Gastrocnemius medialis (tissue), 4 donors: ENCODE results near the gene LRFN2. TPM values are rescaled to one million over a fixed set of nuclear protein-coding genes. Genes with fewer than 3 reads are reported as not detected.

Experiments used
- ATAC-seq, 2 donors: fragments of 150-250 bp; one replicate each; pipeline ENCODE4 v1.9.1; 2016
- DNase-seq, 2 donors: peaks; one replicate each; pipeline ENCODE4 v3.0.0-alpha.2; 2019
- H3K27ac ChIP-seq, 4 donors: fragments of 200-600 bp; sonication (generic); 1 replicate in 1 of 4; 2 replicates in 3 of 4; pipeline ENCODE4 v1.5.1; 2016 to 2018; ENCODE audit warnings: mild to moderate bottlenecking in 2 of 4, moderate library complexity in 1 of 4
- H3K27me3 ChIP-seq, 3 donors: fragments of 200-600 bp; sonication (generic) in 2 of 3; 1 replicate in 1 of 3; 2 replicates in 2 of 3; pipeline versions ENCODE4 v1.5.1 to v1.6.0; 2016 to 2019; ENCODE audit warnings: mild to moderate bottlenecking in 1 of 3, moderate library complexity in 1 of 3
- H3K36me3 ChIP-seq, 2 donors: fragments of 200-600 bp; sonication (generic) in 1 of 2; one replicate each; pipeline ENCODE4 v1.5.1; 2017 to 2018
- H3K4me1 ChIP-seq, 2 donors: fragments of 200-600 bp; sonication (generic) in 1 of 2; one replicate each; pipeline ENCODE4 v1.5.1; 2016 to 2017; ENCODE audit warnings: mild to moderate bottlenecking in 2 of 2
- H3K4me3 ChIP-seq, 4 donors: fragments of 200-600 bp; sonication (generic) in 3 of 4; 1 replicate in 1 of 4; 2 replicates in 3 of 4; pipeline ENCODE4 v1.5.1; 2016 to 2019; ENCODE audit warnings: mild to moderate bottlenecking in 2 of 4
- H3K9me3 ChIP-seq, 3 donors: fragments of 200-600 bp; sonication (generic) in 2 of 3; 1 replicate in 1 of 3; 2 replicates in 2 of 3; pipeline ENCODE4 v1.5.1; 2016 to 2019
- POLR2A ChIP-seq, 2 donors: fragments of 450-650 bp; IDR thresholded peaks; one replicate each; pipeline ENCODE4 v1.6.1; 2017; ENCODE audit warnings: antibody characterized with exemption in 2 of 2, mild to moderate bottlenecking in 2 of 2, moderate library complexity in 2 of 2
- in situ Hi-C, 4 donors: fragments of 200-750 bp; cut with MboI; loops; one replicate each; pipeline versions ENCODE4 v1.15.0 to v1.8.0; 2017; ENCODE audit warnings: low sequenced_read_pairs in 4 of 4
- intact Hi-C: fragments of 100-400 bp; cut with DNase I; formaldehyde crosslinking; loops from one replicate; pipeline ENCODE4 v1.15.1; 2023; ENCODE audit warnings: low total_unique reads
- total RNA-seq, 4 donors: library from RNA; depleted of rRNA; stranded (reverse); fragments of >200 nt; gene quantifications; one replicate each; pipeline versions ENCODE4 v1.1.0 to v1.2.3, GENCODE V29; 2016
- TF ChIP-seq, protein P1 (sequence below), 5 experiments: fragments of 450-650 bp in 3 of 5; fragments of 200-600 bp in 2 of 5; sonication (generic) in 2 of 5; IDR thresholded peaks in 4 of 5; conservative IDR thresholded peaks in 1 of 5; 1 replicate in 4 of 5; 2 replicates in 1 of 5; pipeline ENCODE4 v1.5.1; 2016 to 2019; ENCODE audit warnings: antibody characterized with exemption in 5 of 5, mild to moderate bottlenecking in 3 of 5, moderate library complexity in 3 of 5

Gene LRFN2
- total RNA-seq, 4 donors from 2014 or later = not detected

GRCh38 chr6:40389254-40389653, 197.9 kb downstream of the LRFN2 start:
- in situ Hi-C loops (no loop called here), intact Hi-C loops (no loop called here)
- no peak overlapping the region for H3K4me3 ChIP-seq
- no peaks in the 10 kb centered on the region for H3K9me3 ChIP-seq
- no peaks in the 10 kb centered on the region for H3K36me3 ChIP-seq
- no peaks in the 10 kb centered on the region for H3K4me1 ChIP-seq
- ATAC-seq (no peak), DNase-seq (no peak)
- no peaks in the 10 kb centered on the region for H3K27me3 ChIP-seq
- TF ChIP-seq, protein P1, sequence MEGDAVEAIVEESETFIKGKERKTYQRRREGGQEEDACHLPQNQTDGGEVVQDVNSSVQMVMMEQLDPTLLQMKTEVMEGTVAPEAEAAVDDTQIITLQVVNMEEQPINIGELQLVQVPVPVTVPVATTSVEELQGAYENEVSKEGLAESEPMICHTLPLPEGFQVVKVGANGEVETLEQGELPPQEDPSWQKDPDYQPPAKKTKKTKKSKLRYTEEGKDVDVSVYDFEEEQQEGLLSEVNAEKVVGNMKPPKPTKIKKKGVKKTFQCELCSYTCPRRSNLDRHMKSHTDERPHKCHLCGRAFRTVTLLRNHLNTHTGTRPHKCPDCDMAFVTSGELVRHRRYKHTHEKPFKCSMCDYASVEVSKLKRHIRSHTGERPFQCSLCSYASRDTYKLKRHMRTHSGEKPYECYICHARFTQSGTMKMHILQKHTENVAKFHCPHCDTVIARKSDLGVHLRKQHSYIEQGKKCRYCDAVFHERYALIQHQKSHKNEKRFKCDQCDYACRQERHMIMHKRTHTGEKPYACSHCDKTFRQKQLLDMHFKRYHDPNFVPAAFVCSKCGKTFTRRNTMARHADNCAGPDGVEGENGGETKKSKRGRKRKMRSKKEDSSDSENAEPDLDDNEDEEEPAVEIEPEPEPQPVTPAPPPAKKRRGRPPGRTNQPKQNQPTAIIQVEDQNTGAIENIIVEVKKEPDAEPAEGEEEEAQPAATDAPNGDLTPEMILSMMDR (IDR thresholded peaks at IDR 0.05 in 4 of 5, conservative IDR thresholded peaks at IDR 0.05 in 1 of 5) = no peak
- no peak for TF ChIP-seq POLR2A (IDR thresholded peaks at IDR 0.05)
- H3K27ac ChIP-seq = no peak overlapping the region

GRCh38 chr6:40387871-40388264, 199.3 kb downstream of the LRFN2 start:
- DNase-seq = no peak
- TF ChIP-seq POLR2A (IDR thresholded peaks at IDR 0.05) = no peak
- TF ChIP-seq, protein P1 (IDR thresholded peaks at IDR 0.05 in 4 of 5, conservative IDR thresholded peaks at IDR 0.05 in 1 of 5) = no peak
- Histone ChIP-seq H3K9me3 (no peaks in the 10 kb centered on the region), H3K36me3 (no peaks in the 10 kb centered on the region), H3K27me3 (no peaks in the 10 kb centered on the region), H3K4me1 (no peaks in the 10 kb centered on the region), H3K4me3 (no peak overlapping the region), H3K27ac (no peak overlapping the region)
- ATAC-seq = no peak
- in situ Hi-C loops = no loop called here
- intact Hi-C loops = no loop called here

DNA sequence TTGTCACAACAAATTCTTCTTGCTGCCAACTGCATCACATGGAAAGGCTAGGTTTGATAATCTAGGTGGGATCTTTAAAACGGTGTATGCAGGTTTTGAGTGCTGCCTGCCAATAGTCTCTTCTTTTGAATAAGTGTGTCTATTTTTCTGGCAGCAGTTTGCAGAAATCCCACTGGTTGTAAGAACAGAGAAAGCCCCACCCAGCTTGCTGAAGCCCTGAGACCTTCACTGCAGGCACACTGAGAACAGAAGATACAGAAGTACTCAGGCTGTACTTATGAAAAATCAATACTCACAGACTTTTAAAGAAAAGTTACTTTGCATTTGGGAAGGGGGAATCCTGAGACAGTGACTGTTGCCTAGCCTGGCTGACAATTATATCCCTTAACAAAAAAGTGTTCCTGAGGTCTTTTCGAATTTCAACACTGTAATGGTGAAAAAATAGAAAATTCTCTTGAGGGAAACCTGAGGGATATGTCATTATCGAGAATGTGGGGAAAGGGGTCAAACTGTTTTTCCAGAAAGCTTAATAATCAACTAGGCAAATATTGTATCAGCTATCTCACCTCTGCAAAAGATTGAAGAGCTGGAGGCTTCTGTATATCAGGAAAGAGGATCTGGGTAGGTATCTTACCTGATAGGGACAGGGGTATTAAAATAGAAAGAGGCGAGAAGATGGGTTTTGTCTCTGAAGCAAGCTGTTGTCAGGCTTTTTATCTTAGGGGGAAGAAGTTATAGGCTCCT, 199.9 kb downstream of the LRFN2 start:
- Histone ChIP-seq H3K9me3 (no peaks in the 10 kb centered on the region), H3K4me3 (no peak overlapping the region), H3K27me3 (no peaks in the 10 kb centered on the region), H3K4me1 (no peaks in the 10 kb centered on the region), H3K36me3 (no peaks in the 10 kb centered on the region), H3K27ac (no peak overlapping the region)
- in situ Hi-C loops = no loop called here
- intact Hi-C loops = no loop called here
- TF ChIP-seq, protein P1 (IDR thresholded peaks at IDR 0.05 in 4 of 5, conservative IDR thresholded peaks at IDR 0.05 in 1 of 5) = no peak
- TF ChIP-seq POLR2A (IDR thresholded peaks at IDR 0.05) = no peak
- DNase-seq = no peak
- no peak for ATAC-seq

GRCh38 chr6:40386200-40386599, 201.0 kb downstream of the LRFN2 start:
- DNase-seq (no peak), ATAC-seq (no peak)
- TF ChIP-seq POLR2A (IDR thresholded peaks at IDR 0.05) = no peak
- TF ChIP-seq, protein P1 (IDR thresholded peaks at IDR 0.05 in 4 of 5, conservative IDR thresholded peaks at IDR 0.05 in 1 of 5) = no peak
- Histone ChIP-seq H3K4me3 (no peak overlapping the region), H3K4me1 (no peaks in the 10 kb centered on the region), H3K27me3 (no peaks in the 10 kb centered on the region), H3K36me3 (no peaks in the 10 kb centered on the region), H3K27ac (no peak overlapping the region), H3K9me3 (no peaks in the 10 kb centered on the region)
- in situ Hi-C loops (no loop called here), intact Hi-C loops (no loop called here)
